Activated CD4-positive, CD25-positive, alpha-beta regulatory T cell treated with anti-CD3 and anti-CD28 coated beads, Interleukin-2, amount 50 U/mL, for 72 hours (primary cell): Measurements from ENCODE around the gene GLB1L3.

Experiments used
- DNase-seq: peaks from one replicate; pipeline ENCODE4 v3.0.0; 2021

Gene GLB1L3

DNA sequence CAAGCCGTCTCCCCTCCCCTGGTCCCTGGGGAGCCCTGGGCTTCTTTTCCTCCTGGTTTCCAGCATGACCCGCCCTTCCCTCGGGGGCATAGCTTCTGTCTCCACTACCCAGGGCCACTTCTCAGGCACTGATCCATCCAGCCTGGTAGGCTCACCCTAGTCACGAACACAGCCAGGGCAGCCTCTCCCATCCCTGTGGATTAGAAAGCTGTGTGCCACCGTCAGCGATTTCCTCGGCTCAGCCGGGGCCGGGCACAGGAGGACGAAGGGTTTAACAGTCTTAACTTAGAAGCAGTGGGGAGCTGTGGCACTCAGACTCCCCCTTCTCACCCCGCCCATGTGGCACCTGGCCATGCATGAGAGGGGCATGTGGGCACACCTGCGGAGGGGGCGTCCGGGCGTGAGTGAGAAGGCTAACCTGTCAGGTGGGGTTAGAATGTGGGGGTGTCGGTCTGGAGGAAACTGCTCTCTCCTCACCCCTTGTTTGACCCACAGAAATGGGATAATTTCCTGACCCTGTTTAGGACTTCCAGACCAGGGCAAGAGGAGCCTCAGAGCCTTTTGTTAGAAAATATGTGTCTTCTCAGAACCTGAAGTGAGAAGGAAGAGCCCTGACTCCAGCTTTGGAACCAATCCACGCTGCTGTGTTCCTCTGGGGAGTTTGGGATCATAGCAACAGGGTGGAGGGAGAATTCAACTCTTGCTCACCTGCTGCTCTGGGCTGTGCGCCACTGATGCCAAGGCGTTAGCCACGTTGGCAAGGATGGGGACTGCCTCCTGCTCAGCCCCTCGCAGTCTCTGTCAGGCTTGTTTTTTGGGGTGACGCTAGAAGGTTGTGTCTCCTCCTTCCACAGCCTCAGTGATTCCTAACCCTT lies 70.2 kb downstream of the GLB1L3 start:
- no peak for DNase-seq

GRCh38 chr11:134346976-134347350 lies 70.8 kb downstream of the GLB1L3 start:
- no peak for DNase-seq

DNA sequence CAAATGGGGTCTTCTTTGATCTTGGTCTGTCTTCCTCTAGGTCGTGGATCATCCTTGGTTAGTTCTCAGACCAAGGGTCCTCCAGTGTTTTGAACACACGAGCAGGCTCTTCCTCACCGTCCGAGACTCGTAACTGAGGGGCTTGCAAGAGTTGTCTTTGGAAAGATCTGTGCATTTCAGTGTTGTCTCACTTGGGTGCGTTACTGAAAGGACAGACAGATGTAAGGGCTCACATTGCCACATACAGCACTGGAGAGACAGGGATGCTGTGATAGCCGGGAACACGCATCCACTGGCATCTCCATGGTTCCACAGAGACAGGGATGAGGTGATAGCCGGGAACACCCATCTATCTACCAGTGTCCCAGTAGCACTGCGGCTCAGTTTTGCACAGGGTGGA lies 71.3 kb downstream of the GLB1L3 start:
- no peak for DNase-seq

GRCh38 chr11:134349109-134349801 lies 73.1 kb downstream of the GLB1L3 start:
- no peak for DNase-seq

GRCh38 chr11:134349802-134350355 lies 73.7 kb downstream of the GLB1L3 start:
- peak; percentile 22 for DNase-seq

GRCh38 chr11:134350381-134350780 lies 74.2 kb downstream of the GLB1L3 start:
- DNase-seq: no peak

DNA sequence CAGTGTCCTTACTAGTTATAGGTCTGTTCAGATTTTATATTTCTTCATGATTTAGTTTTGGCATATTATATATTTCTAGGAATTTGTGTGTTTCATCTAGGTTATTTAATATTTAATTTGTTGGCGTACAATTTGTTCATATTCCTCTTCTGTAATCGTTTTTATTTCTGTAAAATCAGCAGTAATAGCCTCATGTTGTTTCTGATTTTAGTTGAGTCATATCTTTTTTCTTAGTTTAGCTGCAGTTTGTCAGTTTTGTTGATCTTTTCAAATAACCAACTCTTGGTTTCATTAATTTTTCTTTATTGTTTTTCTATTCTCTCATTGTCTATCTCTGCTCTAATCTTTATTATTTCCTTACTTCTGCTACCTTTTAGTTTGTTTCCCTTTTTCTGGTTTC lies 75.9 kb downstream of the GLB1L3 start:
- DNase-seq: no peak

DNA sequence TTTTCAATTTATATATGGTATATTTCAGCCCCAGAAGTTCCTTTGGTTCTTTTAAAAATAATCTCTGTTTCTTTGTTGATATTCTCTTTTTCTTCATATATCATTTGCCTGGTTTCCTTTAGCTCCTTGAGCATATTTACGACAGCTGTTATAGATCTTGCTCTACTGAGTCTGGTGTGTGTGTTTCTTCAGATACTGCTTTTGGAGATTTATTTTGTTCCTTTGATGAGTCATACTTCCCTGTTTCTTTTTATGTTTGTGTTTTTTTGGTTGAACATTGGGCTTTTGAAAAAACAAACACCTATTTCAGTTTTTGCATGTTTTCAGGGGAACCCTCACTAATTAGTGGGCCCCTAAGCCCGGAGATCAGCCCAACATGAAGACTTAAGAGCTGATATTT lies 79.0 kb downstream of the GLB1L3 start:
- DNase-seq: no peak

DNA sequence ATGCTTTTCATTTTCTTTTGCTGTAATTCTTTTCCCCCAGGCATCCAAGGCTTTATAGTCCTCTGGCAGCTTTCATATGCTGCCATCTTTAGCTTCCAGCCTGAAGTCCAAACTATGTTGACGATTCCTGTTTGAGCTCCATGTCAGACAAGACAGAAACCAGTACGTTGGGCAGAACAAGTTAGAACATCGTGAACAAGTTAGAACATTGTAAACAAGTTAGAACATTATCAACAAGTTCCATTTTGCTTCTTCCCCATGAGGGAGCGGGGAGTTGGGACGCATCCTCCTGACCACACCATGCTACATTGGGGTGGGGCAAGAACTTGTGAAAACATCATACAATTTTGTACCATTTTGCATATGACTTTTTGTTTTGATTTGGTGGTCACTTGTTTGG lies 79.5 kb downstream of the GLB1L3 start:
- DNase-seq: no peak

GRCh38 chr11:134356656-134357544 lies 80.7 kb downstream of the GLB1L3 start:
- DNase-seq: no peak

DNA sequence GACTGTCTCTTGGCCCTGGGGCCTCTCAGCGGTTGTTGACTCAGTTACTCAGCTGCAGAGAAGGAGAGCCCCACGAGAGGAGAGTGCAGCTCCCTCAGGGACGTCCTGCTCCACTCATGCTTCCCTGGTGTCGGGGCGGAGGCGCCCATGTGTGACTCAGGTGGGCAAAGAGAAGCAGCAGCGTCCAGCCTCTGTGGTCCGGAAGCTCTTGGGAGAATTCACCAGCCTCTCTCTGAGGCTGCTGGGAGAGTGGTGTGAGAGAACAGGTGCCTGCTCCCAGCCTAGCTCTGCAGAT lies 81.3 kb downstream of the GLB1L3 start:
- no peak for DNase-seq

- DNase-seq: no peak
Observed at GRCh38 chr11:134358165-134358855, 82.1 kb downstream of the GLB1L3 start.

DNA sequence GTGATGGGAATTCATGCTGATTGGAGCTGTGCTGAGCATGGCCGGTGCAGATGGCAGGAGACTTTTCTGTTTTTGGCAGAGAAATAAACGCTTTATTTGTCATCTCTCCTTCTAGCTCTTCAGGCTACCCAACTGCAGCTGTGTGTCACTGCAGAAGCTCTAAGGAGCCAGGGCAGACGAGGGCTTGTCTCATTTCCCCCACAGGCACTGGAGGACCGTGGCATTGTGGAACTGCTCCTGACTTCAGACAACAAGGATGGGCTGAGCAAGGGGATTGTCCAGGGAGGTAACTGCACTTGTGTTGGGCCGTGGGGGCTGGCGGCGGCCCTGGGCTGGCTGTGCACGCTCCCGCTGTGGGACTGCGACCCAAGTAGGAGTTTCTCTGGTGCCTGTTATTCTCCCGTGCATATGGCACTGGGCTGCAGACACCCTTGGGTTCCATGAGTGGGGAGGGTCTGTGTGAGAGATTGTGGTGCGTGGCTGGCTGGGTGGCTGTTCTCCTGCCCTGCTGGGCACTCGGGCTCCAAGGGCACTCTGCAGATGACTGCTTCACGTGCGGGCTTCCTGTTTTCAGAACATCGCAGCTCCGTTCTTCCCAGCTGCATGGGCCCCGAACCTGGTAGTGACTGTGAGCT lies 82.8 kb downstream of the GLB1L3 start:
- DNase-seq: no peak

- DNase-seq: no peak
Observed at GRCh38 chr11:134359646-134360045, 83.5 kb downstream of the GLB1L3 start.

GRCh38 chr11:134360050-134360835 lies 84.1 kb downstream of the GLB1L3 start:
- peak; percentile 76 for DNase-seq

DNA sequence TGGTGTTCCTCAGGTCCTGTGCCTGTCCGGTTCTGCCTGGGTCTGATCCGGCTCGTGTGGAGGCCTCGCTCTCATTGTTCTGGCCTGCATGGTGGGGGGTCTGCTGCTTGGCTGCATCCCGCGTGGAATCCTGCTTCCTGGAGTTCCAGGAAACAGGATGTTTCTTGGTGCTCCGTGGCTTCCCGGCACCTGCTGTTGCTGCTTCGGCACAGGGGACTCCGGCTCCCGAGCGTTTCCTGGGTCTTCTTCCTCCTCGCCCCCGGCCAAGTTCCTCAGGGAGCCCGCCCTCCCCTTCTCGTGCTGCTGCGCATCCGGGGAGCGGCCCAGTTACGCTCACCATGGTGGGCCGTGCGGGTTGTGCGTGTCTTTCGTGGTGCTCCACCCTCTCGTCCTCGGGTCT lies 85.5 kb downstream of the GLB1L3 start:
- DNase-seq: no peak

DNA sequence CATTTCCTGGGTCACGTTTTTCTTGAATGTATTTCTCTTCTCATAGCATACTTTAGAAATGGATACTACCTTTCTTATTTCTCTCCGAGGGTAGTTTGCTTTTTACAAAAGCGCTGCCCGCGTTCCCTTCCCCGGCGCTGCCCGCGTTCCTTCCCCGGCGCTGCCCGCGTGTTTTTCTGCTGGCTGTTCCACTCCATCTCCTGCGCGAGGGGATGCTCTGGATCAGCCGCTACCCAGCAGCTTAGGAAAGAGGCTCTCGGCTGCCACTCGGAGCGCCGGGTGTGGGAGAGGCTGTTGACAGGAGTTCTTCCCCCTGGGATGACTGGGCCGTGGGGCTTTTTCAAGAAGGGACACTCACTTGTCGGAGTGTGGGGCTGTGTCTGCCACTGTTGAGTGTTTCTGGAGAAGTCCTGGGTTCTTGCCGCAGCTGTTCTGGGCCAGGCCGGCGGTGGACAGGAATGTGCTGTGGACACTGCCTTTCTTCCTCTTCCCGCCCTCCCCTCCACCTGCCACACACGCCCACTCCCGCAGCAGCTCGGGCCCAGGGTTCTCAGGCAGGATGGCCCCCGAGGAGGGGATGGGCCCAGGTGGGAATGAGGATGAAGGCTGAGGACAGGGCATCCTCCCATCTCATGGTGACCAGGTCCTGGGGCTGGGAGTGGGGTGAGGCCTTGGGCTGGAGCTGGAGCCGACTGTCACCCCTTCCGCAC lies 86.2 kb downstream of the GLB1L3 start:
- DNase-seq: no peak

DNA sequence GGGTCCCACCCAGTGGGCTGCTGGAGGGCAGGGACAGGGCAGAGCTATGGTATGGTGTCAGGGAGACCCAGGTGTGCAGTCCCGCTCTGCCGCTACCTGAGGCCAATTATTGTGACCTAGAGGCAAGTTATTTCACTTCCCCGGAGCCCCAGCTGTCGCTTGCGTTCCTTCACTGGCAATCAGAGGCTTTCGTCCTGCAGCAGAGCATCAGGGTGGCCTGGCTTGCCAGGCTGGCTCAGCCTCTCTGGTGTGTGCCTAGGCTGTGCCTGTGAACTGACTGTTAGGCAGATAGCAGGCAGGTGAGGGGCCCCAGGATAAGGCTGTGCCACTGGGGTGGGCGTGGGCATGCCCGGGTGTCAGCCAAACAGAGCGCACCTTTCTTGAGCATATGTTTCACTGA lies 87.0 kb downstream of the GLB1L3 start:
- no peak for DNase-seq

- no peak for DNase-seq
Observed at GRCh38 chr11:134363592-134363991, 87.4 kb downstream of the GLB1L3 start.

DNA sequence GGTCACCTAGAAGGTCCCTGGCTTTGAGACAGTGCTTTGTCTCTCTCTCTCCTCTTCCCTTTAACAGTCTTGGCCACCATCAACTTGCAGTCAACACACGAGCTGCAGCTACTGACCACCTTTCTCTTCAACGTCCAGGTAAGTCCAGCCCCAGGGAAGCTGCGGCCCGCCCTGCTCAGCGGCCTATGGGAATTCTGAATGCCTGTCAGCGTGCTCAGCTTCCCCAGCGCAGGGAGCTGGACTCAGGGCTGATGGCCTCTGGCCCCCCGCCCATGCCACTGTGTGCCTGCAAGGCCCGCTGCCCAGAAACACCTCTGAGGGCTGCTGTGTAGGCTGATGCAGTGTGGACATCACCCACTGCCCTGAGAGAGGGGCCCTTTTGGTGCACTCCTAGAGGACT lies 88.1 kb downstream of the GLB1L3 start:
- DNase-seq: no peak
